HEK293 (cell line): ENCODE measurements around the gene RAB22A.

Experiments used
- CTCF ChIA-PET: fragments of 350-600 bp; formaldehyde crosslinking; extraction: SDS; loops from one replicate; lab custom pipeline; 2021; ENCODE audit warnings: antibody characterized with exemption; lab: Yijun Ruan, JAX
- POLR2A ChIA-PET: fragments of 300-600 bp; formaldehyde crosslinking; extraction: SDS; loops from one replicate; lab custom pipeline; 2020; ENCODE audit warnings: antibody characterized with exemption, inconsistent platforms; lab: Yijun Ruan, JAX
- H3K27ac ChIP-seq: fragments of 200-500 bp; sonication (Bioruptor generic); 2 replicates; pipeline ENCODE4 v1.5.1; 2014; ENCODE audit warnings: low read depth, low read length, control low read depth, inconsistent platforms; ENCODE audit errors: extremely low read depth
- H3K36me3 ChIP-seq, 2 experiments: fragments of 200-500 bp in 1 of 2; sonication (Bioruptor generic) in 1 of 2; 1 replicate in 1 of 2; 2 replicates in 1 of 2; pipeline ENCODE4 v1.5.1; 2014 to 2017; ENCODE audit warnings: inconsistent platforms in 2 of 2, low read length in 2 of 2; ENCODE audit not compliant: control insufficient read depth in 2 of 2, insufficient read depth in 1 of 2
- H3K4me1 ChIP-seq: fragments of 200-500 bp; sonication (Bioruptor generic); 2 replicates; pipeline ENCODE4 v1.5.1; 2014; ENCODE audit warnings: mild to moderate bottlenecking, low read length, inconsistent platforms; ENCODE audit not compliant: control insufficient read depth, insufficient read depth
- H3K4me3 ChIP-seq: 2 replicates; pipeline ENCODE4 v1.5.1; 2011; ENCODE audit warnings: low read depth, mild to moderate bottlenecking, control low read depth, low read length, moderate library complexity
- H3K9me3 ChIP-seq: fragments of 200-500 bp; sonication (Bioruptor generic); 2 replicates; pipeline ENCODE4 v1.5.1; 2014; ENCODE audit warnings: low read depth, low read length, inconsistent platforms; ENCODE audit not compliant: control insufficient read depth, insufficient read depth
- FEZF1 ChIP-seq: fragments of 450-650 bp; formaldehyde crosslinking; IDR thresholded peaks from 2 replicates; pipeline ENCODE4 v1.5.1; 2016; ENCODE audit warnings: missing biosample characterization, missing genetic modification characterization
- GLI4 ChIP-seq: fragments of 450-650 bp; formaldehyde crosslinking; IDR thresholded peaks from 2 replicates; pipeline ENCODE4 v1.5.1; 2016; ENCODE audit warnings: missing biosample characterization, missing genetic modification characterization
- KLF7 ChIP-seq: fragments of 450-650 bp; formaldehyde crosslinking; IDR thresholded peaks from 2 replicates; pipeline ENCODE4 v1.5.1; 2016; ENCODE audit warnings: missing biosample characterization, missing genetic modification characterization, borderline replicate concordance
- MYNN ChIP-seq: fragments of 450-650 bp; formaldehyde crosslinking; IDR thresholded peaks from 2 replicates; pipeline ENCODE4 v1.5.1; 2016; ENCODE audit warnings: missing biosample characterization, missing genetic modification characterization, borderline replicate concordance
- TCF7L2 ChIP-seq: IDR thresholded peaks from 2 replicates; pipeline ENCODE4 v1.6.1; 2011; ENCODE audit warnings: low read depth, mild to moderate bottlenecking, inconsistent platforms, low read length, moderate library complexity, borderline replicate concordance
- ZBTB7A ChIP-seq: fragments of 450-650 bp; formaldehyde crosslinking; IDR thresholded peaks from 2 replicates; pipeline ENCODE4 v1.5.1; 2016; ENCODE audit warnings: low read depth, missing biosample characterization, missing genetic modification characterization
- ZNF121 ChIP-seq: fragments of 450-650 bp; formaldehyde crosslinking; IDR thresholded peaks from 2 replicates; pipeline ENCODE4 v1.5.1; 2016; ENCODE audit warnings: missing biosample characterization, missing genetic modification characterization
- ZNF169 ChIP-seq: fragments of 450-650 bp; formaldehyde crosslinking; IDR thresholded peaks from 2 replicates; pipeline ENCODE4 v1.5.1; 2016; ENCODE audit warnings: missing biosample characterization, missing genetic modification characterization
- ZNF274 ChIP-seq, 2 experiments: fragments of 200-500 bp in 1 of 2; fragments of 450-650 bp in 1 of 2; sonication (Bioruptor generic) in 1 of 2; formaldehyde crosslinking in 1 of 2; IDR thresholded peaks; 2 replicates each; pipeline versions ENCODE4 v1.5.1 to v1.6.1; 2014 to 2016; ENCODE audit warnings: borderline replicate concordance in 1 of 2, inconsistent platforms in 1 of 2, low read length in 1 of 2, missing biosample characterization in 1 of 2, missing genetic modification characterization in 1 of 2
- ZNF335 ChIP-seq: fragments of 450-650 bp; formaldehyde crosslinking; conservative IDR thresholded peaks from 2 replicates; pipeline ENCODE4 v1.5.1; 2016; ENCODE audit warnings: missing biosample characterization, missing genetic modification characterization
- ZNF341 ChIP-seq: fragments of 450-650 bp; formaldehyde crosslinking; IDR thresholded peaks from 2 replicates; pipeline ENCODE4; 2016; ENCODE audit warnings: low read depth, missing biosample characterization, missing genetic modification characterization
- ZNF416 ChIP-seq: fragments of 450-650 bp; formaldehyde crosslinking; IDR thresholded peaks from 2 replicates; pipeline ENCODE4 v1.5.1; 2016; ENCODE audit warnings: missing biosample characterization, missing genetic modification characterization
- ZNF433 ChIP-seq: fragments of 450-650 bp; formaldehyde crosslinking; IDR thresholded peaks from 2 replicates; pipeline ENCODE4 v1.5.1; 2016; ENCODE audit warnings: missing biosample characterization, missing genetic modification characterization, low read depth
- ZNF544 ChIP-seq: fragments of 450-650 bp; formaldehyde crosslinking; IDR thresholded peaks from 2 replicates; pipeline ENCODE4 v1.5.0; 2017; ENCODE audit warnings: missing biosample characterization, missing genetic modification characterization
- ZNF549 ChIP-seq: fragments of 450-650 bp; IDR thresholded peaks from 2 replicates; pipeline ENCODE4 v1.5.1; 2018; ENCODE audit warnings: missing biosample characterization, missing genetic modification characterization, mild to moderate bottlenecking, inconsistent platforms, moderate library complexity
- ZNF561 ChIP-seq: fragments of 450-650 bp; IDR thresholded peaks from 2 replicates; pipeline ENCODE4 v1.5.1; 2018; ENCODE audit warnings: missing biosample characterization, missing genetic modification characterization, borderline replicate concordance
- ZNF621 ChIP-seq: fragments of 450-650 bp; formaldehyde crosslinking; IDR thresholded peaks from 2 replicates; pipeline ENCODE4 v1.5.1; 2017; ENCODE audit warnings: missing biosample characterization, missing genetic modification characterization
- ZNF664 ChIP-seq: fragments of 450-650 bp; formaldehyde crosslinking; IDR thresholded peaks from 2 replicates; pipeline ENCODE4 v1.5.1; 2016; ENCODE audit warnings: missing biosample characterization, missing genetic modification characterization
- ZNF843 ChIP-seq: fragments of 450-650 bp; formaldehyde crosslinking; IDR thresholded peaks from 2 replicates; pipeline ENCODE4 v1.5.1; 2016; ENCODE audit warnings: missing biosample characterization, missing genetic modification characterization
- ZSCAN30 ChIP-seq: fragments of 450-650 bp; IDR thresholded peaks from 2 replicates; pipeline ENCODE4 v1.5.1; 2018; ENCODE audit warnings: missing biosample characterization, mild to moderate bottlenecking, missing genetic modification characterization, moderate library complexity
- TF ChIP-seq, protein P1 (sequence below): fragments of 450-650 bp; formaldehyde crosslinking; IDR thresholded peaks from 2 replicates; pipeline ENCODE4 v1.5.1; 2016; ENCODE audit warnings: missing biosample characterization, missing genetic modification characterization, borderline replicate concordance
- TF ChIP-seq, protein P2 (sequence below): fragments of 450-650 bp; formaldehyde crosslinking; IDR thresholded peaks from 2 replicates; pipeline ENCODE4 v1.5.1; 2017; ENCODE audit warnings: missing biosample characterization, missing genetic modification characterization
- TF ChIP-seq, protein P3 (sequence below): fragments of 450-650 bp; formaldehyde crosslinking; IDR thresholded peaks from 2 replicates; pipeline ENCODE4 v1.5.1; 2016; ENCODE audit warnings: missing biosample characterization, missing genetic modification characterization
- TF ChIP-seq, protein P4 (sequence below): fragments of 450-650 bp; formaldehyde crosslinking; IDR thresholded peaks from 2 replicates; pipeline ENCODE4 v1.5.1; 2016; ENCODE audit warnings: missing biosample characterization, missing genetic modification characterization
- TF ChIP-seq, protein P5 (sequence below): fragments of 450-650 bp; formaldehyde crosslinking; IDR thresholded peaks from 2 replicates; pipeline ENCODE4 v1.5.1; 2017; ENCODE audit warnings: missing biosample characterization, missing genetic modification characterization

The RAB22A gene

DNA sequence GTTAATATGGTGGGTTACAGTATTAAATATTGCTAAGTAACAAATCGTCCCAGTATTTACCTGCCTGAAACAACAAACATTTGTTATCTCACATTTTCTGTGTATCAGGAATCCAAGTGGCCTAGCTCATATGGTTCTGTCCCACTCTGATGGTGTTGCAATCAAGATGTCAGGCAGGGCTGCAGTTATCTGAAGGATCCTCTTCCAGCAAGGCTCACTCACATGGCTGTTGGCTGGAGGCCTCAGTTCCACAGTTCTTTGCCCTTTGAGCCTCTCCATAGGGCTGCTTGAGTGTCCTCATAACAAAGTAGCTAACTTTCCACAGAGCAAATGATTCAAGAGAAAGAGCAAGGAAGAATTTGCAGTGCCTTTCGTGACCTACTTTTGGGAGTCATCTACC is 17.7 kb downstream of the RAB22A start:
- TF ChIP-seq ZNF274 (IDR thresholded peaks at IDR 0.05; ENCODE audit: low read length) (no peak), ZNF274 (tag by site-specific recombination; IDR thresholded peaks at IDR 0.05; ENCODE audit: borderline replicate concordance) (no peak), MYNN (tag by site-specific recombination) (no peak), ZNF544 (no peak), ZBTB7A (tag by site-specific recombination) (no peak), ZSCAN30 (tag by site-specific recombination) (no peak), ZNF121 (tag by site-specific recombination) (no peak)
- TF ChIP-seq, protein P1, sequence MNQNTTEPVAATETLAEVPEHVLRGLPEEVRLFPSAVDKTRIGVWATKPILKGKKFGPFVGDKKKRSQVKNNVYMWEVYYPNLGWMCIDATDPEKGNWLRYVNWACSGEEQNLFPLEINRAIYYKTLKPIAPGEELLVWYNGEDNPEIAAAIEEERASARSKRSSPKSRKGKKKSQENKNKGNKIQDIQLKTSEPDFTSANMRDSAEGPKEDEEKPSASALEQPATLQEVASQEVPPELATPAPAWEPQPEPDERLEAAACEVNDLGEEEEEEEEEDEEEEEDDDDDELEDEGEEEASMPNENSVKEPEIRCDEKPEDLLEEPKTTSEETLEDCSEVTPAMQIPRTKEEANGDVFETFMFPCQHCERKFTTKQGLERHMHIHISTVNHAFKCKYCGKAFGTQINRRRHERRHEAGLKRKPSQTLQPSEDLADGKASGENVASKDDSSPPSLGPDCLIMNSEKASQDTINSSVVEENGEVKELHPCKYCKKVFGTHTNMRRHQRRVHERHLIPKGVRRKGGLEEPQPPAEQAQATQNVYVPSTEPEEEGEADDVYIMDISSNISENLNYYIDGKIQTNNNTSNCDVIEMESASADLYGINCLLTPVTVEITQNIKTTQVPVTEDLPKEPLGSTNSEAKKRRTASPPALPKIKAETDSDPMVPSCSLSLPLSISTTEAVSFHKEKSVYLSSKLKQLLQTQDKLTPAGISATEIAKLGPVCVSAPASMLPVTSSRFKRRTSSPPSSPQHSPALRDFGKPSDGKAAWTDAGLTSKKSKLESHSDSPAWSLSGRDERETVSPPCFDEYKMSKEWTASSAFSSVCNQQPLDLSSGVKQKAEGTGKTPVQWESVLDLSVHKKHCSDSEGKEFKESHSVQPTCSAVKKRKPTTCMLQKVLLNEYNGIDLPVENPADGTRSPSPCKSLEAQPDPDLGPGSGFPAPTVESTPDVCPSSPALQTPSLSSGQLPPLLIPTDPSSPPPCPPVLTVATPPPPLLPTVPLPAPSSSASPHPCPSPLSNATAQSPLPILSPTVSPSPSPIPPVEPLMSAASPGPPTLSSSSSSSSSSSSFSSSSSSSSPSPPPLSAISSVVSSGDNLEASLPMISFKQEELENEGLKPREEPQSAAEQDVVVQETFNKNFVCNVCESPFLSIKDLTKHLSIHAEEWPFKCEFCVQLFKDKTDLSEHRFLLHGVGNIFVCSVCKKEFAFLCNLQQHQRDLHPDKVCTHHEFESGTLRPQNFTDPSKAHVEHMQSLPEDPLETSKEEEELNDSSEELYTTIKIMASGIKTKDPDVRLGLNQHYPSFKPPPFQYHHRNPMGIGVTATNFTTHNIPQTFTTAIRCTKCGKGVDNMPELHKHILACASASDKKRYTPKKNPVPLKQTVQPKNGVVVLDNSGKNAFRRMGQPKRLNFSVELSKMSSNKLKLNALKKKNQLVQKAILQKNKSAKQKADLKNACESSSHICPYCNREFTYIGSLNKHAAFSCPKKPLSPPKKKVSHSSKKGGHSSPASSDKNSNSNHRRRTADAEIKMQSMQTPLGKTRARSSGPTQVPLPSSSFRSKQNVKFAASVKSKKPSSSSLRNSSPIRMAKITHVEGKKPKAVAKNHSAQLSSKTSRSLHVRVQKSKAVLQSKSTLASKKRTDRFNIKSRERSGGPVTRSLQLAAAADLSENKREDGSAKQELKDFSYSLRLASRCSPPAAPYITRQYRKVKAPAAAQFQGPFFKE (tag by site-specific recombination) = no peak
- H3K36me3 ChIP-seq = no peaks in the 10 kb centered on the region
- H3K4me1 ChIP-seq = peaks cover 5% of the 10 kb centered on the region; the same call in 1 of the 2 replicates
- CTCF ChIA-PET = no interaction called here
- POLR2A ChIA-PET = no interaction called here
- no peaks in the 10 kb centered on the region for H3K9me3 ChIP-seq
- no peak overlapping the region for H3K27ac ChIP-seq
- H3K4me3 ChIP-seq = no peak overlapping the region

DNA sequence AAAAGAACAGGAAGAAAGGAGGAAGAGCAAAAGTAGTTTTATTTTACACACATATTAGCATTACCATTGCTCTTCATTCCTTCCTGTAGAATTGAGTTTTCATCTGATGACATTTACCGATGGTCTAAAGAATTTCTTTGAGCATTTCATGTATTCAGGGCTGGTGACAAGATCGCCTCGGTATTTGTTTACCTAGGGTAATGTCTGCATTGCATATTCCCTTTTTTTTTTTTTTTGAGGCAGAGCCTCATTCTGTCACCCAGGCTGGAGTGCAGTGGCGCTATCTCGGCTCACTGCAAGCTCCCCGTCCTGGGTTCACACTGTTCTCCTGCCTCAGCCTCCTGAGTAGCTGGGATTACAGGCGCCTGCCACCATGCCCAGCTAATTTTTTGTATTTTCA is 19.3 kb downstream of the RAB22A start:
- peaks cover 8% of the 10 kb centered on the region; the same call in 1 of the 2 replicates for H3K4me1 ChIP-seq
- TF ChIP-seq ZNF121 (tag by site-specific recombination) (no peak), ZNF549 (tag by site-specific recombination) (no peak), TCF7L2 (no peak), FEZF1 (tag by site-specific recombination) (no peak), ZNF621 (tag by site-specific recombination) (no peak), ZNF416 (tag by site-specific recombination) (no peak), ZNF433 (tag by site-specific recombination) (no peak), ZNF843 (tag by site-specific recombination) (no peak), ZNF664 (tag by site-specific recombination) (no peak), ZNF169 (no peak), GLI4 (no peak), ZNF341 (tag by site-specific recombination) (no peak), KLF7 (tag by site-specific recombination) (no peak), ZNF335 (tag by site-specific recombination) (no peak), ZNF561 (tag by site-specific recombination) (no peak)
- TF ChIP-seq, protein P2, sequence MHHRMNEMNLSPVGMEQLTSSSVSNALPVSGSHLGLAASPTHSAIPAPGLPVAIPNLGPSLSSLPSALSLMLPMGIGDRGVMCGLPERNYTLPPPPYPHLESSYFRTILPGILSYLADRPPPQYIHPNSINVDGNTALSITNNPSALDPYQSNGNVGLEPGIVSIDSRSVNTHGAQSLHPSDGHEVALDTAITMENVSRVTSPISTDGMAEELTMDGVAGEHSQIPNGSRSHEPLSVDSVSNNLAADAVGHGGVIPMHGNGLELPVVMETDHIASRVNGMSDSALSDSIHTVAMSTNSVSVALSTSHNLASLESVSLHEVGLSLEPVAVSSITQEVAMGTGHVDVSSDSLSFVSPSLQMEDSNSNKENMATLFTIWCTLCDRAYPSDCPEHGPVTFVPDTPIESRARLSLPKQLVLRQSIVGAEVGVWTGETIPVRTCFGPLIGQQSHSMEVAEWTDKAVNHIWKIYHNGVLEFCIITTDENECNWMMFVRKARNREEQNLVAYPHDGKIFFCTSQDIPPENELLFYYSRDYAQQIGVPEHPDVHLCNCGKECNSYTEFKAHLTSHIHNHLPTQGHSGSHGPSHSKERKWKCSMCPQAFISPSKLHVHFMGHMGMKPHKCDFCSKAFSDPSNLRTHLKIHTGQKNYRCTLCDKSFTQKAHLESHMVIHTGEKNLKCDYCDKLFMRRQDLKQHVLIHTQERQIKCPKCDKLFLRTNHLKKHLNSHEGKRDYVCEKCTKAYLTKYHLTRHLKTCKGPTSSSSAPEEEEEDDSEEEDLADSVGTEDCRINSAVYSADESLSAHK (tag by site-specific recombination) = no peak
- TF ChIP-seq, protein P3, sequence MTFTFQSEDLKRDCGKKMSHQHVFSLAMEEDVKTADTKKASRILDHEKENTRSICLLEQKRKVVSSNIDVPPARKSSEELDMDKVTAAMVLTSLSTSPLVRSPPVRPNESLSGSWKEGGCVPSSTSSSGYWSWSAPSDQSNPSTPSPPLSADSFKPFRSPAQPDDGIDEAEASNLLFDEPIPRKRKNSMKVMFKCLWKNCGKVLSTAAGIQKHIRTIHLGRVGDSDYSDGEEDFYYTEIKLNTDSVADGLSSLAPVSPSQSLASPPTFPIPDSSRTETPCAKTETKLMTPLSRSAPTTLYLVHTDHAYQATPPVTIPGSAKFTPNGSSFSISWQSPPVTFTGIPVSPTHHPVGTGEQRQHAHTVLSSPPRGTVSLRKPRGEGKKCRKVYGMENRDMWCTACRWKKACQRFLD (tag by site-specific recombination) = no peak
- TF ChIP-seq, protein P4, sequence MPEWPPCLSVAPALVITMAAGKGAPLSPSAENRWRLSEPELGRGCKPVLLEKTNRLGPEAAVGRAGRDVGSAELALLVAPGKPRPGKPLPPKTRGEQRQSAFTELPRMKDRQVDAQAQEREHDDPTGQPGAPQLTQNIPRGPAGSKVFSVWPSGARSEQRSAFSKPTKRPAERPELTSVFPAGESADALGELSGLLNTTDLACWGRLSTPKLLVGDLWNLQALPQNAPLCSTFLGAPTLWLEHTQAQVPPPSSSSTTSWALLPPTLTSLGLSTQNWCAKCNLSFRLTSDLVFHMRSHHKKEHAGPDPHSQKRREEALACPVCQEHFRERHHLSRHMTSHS = no peak
- TF ChIP-seq, protein P5, sequence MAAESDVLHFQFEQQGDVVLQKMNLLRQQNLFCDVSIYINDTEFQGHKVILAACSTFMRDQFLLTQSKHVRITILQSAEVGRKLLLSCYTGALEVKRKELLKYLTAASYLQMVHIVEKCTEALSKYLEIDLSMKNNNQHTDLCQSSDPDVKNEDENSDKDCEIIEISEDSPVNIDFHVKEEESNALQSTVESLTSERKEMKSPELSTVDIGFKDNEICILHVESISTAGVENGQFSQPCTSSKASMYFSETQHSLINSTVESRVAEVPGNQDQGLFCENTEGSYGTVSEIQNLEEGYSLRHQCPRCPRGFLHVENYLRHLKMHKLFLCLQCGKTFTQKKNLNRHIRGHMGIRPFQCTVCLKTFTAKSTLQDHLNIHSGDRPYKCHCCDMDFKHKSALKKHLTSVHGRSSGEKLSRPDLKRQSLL (tag by site-specific recombination) = no peak

More for the DNA sequence above, 19.3 kb downstream of the RAB22A start:
- POLR2A ChIA-PET = no interaction called here
- no peak overlapping the region for H3K4me3 ChIP-seq
- no peaks in the 10 kb centered on the region for H3K9me3 ChIP-seq
- CTCF ChIA-PET = no interaction called here
- no peaks in the 10 kb centered on the region for H3K36me3 ChIP-seq
- H3K27ac ChIP-seq = no peak overlapping the region
